CD4-positive, alpha-beta T cell treated with Interleukin-17A for 4 hours (primary cell): ENCODE measurements around the gene SUPT20HL1.
"Not testable (repeated sequence)": the region's sequence is repeated elsewhere in the genome, so short reads cannot be mapped to it uniquely, and the experiment has no call there.

Source experiments
- DNase-seq: peaks from one replicate; pipeline ENCODE4 v3.0.0-alpha.2; 2020; ENCODE audit warnings: mixed read lengths

The SUPT20HL1 gene

DNA sequence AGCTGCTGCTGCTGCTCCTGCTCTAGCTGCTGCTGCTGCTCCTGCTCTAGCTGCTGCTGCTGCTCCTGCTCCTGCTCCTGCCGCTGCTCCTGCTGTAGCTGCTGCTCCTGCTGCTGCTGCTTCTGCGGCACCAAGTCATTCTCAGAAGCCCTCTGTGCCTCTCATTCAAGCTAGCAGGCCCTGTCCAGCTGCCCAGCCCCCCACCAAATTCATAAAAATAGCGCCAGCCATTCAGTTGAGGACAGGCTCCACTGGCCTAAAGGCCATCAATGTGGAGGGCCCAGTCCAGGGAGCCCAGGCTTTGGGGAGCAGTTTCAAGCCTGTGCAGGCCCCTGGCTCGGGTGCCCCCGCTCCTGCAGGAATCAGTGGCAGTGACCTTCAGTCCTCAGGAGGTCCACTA lies 3.9 kb downstream of the SUPT20HL1 start:
- DNase-seq: no peak

- DNase-seq: no peak
Observed at GRCh38 chrX:24364851-24365538, 4.6 kb downstream of the SUPT20HL1 start.

GRCh38 chrX:24366762-24367400 lies 6.4 kb downstream of the SUPT20HL1 start:
- not testable (repeated sequence) for DNase-seq

DNA sequence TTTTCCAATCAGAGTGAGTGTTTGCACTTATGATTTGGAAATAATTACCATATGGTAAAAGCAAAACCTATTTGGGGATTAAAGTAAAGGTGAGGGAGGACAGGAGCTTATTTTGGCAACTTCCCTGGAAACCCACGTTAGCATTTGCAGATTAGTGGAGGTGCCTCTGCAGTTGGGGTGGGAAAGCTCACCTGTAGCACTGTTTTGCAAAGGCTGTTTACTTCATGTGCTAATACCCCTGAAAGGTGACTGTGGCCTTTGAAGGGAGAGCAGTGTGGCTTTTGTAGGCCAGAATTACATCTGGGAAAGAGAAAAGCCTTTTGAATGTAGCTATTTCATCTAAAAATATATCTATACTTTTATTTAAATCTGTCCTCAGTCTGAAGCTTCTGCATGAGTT lies 9.4 kb downstream of the SUPT20HL1 start:
- DNase-seq: no peak

DNA sequence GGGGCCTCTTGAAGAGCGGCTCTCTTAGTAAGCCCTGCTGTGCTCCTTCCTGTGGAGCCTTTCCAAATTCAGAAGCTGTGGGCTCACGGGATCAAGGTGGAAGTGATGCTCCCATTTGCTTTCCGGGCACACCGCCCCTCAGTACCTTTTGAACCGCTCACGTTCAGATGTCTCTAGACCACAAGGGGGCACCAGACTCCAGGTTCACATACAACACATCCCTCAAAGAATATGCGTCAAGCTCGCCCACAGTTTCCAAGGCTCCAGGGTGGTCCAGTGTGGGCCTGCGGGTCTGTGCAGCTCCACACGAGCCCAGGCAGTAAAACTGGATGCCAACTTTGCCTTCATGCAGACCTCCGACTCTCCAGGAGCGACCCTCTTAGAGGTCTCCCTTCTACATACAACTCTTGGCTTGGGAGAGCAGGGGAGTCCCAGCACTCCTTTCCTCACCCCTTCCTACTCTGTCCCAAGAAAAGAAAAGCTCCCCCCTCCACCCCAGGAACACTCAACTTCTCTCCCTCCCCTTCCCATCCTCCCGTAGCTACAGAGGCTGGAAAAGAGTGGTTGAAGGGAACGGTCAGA lies 11.0 kb downstream of the SUPT20HL1 start:
- peak; percentile 74 for DNase-seq

DNA sequence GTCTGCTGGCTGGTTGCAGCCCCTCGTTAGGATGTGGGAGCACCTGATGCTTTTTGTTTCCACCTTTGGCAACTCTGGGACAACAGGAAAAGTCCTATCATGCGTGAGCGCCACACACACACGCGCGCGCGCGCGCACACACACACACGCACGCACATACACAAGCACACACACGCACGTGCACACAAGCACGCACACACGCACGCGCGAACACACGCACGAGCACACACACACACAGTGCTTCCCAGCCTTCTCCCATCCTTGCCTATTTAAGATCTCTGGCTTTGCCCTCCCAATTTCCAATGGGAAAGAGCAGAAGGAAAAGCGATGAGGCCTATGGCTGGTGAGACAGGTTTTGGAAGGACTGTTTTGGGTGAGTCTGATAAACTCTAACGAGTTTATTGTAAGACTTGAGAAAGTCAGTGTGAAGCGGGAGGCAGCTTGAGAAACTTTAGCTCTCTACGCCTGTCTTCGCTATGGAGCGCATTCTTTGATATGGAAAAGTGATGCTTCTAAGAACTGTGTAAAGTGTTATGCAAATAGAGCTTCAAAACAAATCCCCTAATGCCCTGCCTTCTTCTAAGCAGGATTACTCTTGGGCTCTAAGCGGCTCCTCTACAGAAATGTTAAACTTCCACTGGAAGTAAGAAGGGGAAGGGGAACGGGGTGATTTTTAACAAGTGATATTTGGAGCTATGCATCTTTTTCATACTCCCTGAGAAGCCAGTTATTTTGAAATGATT lies 11.8 kb downstream of the SUPT20HL1 start:
- DNase-seq: no peak

DNA sequence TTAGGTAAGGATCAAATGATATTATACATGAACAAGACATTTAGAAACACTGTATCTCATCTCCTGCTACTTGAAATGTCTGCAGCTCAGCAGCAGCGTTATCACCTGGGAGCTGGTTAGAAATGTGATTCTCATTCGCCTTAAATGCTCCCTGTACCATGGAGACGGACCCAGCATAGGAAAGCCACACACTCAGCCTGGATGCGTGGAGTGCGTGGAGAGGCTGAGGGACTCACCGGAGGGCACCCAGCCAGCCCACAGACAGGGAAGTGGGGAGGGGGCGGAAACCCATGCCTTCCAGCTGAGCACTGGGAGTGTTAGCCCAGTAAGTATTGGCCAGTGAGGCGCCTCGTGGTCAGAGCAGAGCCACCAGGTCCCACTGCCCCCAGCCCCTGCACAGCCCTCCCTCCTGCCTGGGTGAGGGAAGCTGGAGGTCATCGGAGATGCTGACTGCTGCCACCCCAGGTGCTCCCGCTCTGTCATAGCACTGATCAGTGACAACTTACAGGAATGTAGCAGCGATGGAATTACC lies 15.2 kb downstream of the SUPT20HL1 start:
- no peak for DNase-seq

DNA sequence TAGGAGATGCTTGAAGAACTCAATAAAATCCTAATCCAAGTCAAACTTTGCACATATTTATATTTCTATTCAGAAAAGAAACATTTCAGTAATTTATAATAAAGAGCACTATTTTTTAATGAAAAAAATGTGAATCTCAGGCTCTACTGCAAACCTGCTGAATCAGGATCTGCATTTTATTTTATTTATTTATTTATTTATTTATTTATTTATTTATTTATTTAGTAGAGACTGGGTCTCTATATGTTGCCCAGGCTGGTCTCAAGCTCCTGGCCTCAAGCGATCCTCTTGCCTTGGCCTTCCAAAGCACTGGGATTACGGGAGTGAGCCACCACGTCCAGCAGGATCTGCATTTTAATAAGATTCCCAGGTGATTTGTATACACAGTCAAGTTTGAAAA lies 16.0 kb downstream of the SUPT20HL1 start:
- no peak for DNase-seq

DNA sequence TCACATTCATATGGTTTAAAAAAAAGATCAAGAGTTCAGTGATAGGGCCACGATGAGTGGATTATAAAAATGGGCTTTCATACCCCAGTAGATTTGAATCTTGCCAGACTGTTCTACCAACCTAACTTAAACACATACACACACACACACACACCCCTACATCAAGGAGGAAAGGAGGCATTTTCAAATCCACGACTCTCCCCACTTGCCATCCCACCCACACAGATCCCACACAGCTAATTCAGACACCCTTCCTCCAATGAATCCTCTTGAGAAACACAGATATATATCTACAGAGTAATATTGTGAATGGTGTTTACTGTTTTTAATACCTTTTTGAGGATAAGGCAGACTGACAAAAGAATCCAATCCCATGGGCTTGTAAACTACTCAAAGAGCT lies 16.8 kb downstream of the SUPT20HL1 start:
- DNase-seq: no peak

- DNase-seq: no peak
Observed at GRCh38 chrX:24377911-24378468, 17.6 kb downstream of the SUPT20HL1 start.

DNA sequence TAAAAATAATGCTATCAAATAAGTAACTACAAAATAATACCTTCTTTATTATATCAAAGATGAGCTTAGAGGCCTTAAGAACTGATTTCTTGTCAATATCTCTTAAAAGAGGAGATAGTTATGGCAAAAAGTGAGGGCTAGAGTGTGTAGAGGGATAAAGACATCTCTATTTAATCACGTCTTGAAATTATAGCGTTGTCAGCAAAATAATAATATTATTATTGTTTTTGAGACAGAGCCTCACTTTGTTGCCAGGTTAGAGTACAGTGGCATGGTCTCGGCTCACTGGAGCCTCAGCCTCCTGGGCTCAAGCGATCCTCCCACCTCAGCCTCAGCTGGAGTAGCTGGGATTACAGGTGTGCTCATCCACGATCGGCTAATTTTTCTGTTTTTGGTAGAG lies 18.3 kb downstream of the SUPT20HL1 start:
- DNase-seq: no peak

GRCh38 chrX:24380262-24381187 lies 20.1 kb downstream of the SUPT20HL1 start:
- DNase-seq: no peak

DNA sequence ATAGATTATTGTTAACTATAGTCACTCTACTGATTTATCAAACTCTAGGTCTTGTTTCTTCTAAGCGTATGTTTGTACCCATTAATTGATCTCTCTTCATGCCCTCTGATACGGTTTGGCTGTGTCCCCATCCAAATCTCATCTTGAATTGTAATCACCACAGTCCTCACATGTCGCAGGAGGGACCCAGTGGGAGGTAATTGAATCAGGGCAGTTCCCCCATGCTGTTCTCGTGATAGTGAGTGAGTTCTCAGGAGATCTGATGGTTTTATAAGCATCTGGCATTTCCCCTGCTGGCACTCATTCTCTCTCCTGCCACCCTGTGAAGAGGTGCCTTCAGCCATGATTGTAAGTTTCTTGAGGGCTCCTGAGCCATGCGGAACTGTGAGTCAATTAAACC lies 21.9 kb downstream of the SUPT20HL1 start:
- not testable (repeated sequence) for DNase-seq

- DNase-seq: no peak
Observed at GRCh38 chrX:24387724-24388123, 27.3 kb downstream of the SUPT20HL1 start.

DNA sequence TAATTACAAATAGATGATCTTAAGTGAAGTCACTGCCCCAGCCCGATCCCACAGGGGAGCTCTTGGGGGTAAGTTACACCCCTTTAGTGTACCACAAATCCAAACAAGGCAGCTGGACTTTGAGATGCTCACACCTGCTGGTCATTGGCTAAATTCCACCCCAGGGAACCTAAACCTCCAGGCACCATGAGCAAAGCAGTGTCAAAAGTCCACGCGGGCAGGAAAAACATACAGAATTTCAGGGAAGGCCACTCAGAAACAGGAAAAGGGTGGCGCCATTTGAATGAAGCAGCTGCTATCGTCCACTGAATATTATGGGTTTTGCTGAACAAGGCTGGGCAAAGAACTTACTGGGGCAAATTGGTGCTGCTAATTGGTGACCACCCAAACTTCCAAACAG lies 30.9 kb downstream of the SUPT20HL1 start:
- DNase-seq: no peak

DNA sequence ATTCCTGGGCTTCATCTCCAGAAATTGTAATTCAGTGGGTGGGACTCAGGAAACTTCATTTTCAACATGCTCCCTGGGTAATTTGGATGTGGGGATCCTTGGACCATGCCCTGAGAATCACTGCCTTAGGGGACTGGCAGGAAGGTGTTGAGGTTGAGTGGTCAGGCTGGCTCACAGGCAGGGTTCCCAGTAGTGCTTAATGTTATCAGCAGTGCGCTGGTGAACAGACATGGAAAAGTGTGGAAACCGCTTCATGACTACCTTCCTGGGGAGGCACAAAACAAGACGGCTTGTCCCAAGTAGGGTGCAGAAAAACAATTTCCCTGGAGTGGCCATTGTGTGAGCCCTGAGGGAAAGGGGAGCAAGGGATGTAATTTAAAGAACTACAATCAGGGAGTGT lies 31.4 kb downstream of the SUPT20HL1 start:
- DNase-seq: no peak

GRCh38 chrX:24392709-24393108 lies 32.3 kb downstream of the SUPT20HL1 start:
- DNase-seq: no peak

DNA sequence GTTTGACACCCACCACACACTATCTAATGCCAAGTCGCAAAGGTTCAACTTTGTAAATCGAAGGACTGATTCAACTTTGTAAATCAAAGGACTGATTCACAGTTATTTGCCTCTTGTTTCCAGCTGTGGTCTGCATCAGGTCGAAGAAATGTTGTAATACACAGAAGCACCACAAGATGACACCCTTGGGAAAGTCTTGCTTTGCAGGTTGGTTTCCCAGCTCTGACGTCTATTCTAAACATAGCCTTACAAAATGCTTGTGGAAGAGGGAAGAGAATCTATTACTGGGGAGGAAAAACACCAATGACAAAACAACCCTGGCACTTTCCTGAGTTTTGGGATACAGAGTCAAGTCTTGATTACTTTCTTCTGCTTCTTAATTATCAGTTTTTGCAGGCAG lies 35.3 kb downstream of the SUPT20HL1 start:
- DNase-seq: peak; percentile 53

DNA sequence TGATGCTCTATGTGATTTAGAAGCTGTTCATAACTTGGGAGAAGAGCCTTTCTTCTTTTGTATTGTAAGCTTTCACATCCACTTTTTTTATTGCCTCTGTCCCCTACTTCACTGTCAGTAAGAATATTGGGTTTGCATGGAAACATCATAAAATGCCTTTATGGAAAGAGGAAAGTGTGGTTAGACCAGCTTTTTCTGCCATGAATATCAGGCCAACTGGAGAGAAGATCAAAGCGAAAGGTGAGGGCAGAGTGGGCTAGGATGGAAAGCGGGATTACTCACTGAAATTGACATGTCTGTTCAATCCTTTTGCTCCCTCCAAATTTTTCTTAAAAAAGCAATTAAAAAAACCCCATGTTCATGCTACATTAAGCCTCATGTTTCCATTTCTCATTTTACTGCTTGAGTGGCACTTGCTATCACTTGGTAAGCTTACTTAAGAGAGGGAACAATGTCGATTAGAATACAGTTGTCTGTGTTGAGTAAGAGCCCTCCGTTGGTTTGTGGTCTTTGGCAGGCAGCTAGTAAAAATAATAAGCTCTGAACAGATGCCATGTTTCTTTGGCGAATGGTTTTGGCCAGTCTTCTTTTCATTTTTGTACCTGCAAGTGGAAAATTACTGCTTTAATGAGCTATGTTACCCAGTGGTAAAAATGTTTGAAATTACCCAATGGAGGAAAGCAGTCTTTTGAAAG lies 35.9 kb downstream of the SUPT20HL1 start:
- DNase-seq: no peak

DNA sequence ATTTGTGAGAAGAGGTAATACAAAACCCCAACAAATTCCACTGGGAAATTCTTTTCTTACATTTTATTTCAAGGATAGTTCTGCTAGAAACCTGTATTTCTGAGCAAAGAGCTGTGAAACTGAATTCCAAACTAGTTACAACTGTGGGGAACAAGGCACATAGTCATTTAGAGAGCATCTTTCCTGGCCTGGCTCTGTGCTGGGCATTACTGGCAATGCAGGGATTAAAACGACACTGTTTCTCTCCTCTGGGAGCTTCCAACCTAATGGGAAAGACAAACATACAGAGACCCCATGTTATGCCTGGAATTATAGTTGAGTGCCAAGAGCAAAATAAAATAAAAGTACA lies 36.5 kb downstream of the SUPT20HL1 start:
- no peak for DNase-seq

DNA sequence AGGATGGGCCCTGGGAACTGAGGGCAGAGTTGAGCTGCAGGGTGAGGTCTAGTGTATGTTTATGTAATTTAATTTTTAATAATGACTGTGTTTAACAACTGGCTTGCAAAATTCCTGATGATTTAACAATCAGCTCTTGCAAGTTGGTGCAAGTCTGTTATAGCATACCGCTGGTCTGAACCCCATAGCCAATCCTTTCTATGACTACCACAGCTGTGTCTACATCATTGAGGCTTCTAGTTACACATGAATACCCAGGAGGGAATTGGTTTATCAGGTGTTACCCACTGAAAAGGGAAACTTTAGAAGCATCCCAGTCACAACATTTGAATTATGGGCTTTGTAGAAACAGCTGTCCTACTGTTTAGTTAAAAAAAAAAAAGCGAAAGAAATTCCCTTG lies 38.3 kb downstream of the SUPT20HL1 start:
- no peak for DNase-seq
